Measurements from ENCODE around the gene MAFF.
"Not testable (repeated sequence)": the region's sequence is repeated elsewhere in the genome, so short reads cannot be mapped to it uniquely, and the experiment has no call there.

Gene MAFF

GRCh38 chr22:38201711-38202436 lies at the start of gene MAFF:
TSS of gene MAFF (plus strand) at chr22:38201994. CDS start at chr22:38213854, 11,860 bp downstream.
- peak; percentile 98 for DNase-seq (ENCODE audit: low spot score)

- DNase-seq (ENCODE audit: low spot score): no peak
These were observed 47.8 kb upstream of the MAFF start for GRCh38 chr22:38153821-38154562.

- DNase-seq (ENCODE audit: low spot score): not testable (repeated sequence)
These were observed 47.3 kb upstream of the MAFF start for GRCh38 chr22:38154563-38154915.

- no peak for DNase-seq (ENCODE audit: low spot score)
These were observed 46.1 kb upstream of the MAFF start for GRCh38 chr22:38155703-38156102.

- DNase-seq (ENCODE audit: low spot score): no peak
These were observed 38.6 kb upstream of the MAFF start for GRCh38 chr22:38162881-38163843.

- no peak for DNase-seq (ENCODE audit: low spot score)
These were observed 37.8 kb upstream of the MAFF start for GRCh38 chr22:38163844-38164550.

GRCh38 chr22:38164551-38164918 lies 37.3 kb upstream of the MAFF start:
- DNase-seq (ENCODE audit: low spot score): no peak

- no peak for DNase-seq (ENCODE audit: low spot score)
These were observed 35.7 kb upstream of the MAFF start for GRCh38 chr22:38165922-38166593.

- DNase-seq (ENCODE audit: low spot score): no peak
These were observed 33.8 kb upstream of the MAFF start for GRCh38 chr22:38167988-38168407.

- no peak for DNase-seq (ENCODE audit: low spot score)
These were observed 32.7 kb upstream of the MAFF start for GRCh38 chr22:38169116-38169515.

GRCh38 chr22:38170469-38170868 lies 31.3 kb upstream of the MAFF start:
- no peak for DNase-seq (ENCODE audit: low spot score)

- DNase-seq (ENCODE audit: low spot score): no peak
These were observed 29.6 kb upstream of the MAFF start for GRCh38 chr22:38171927-38172831.

- DNase-seq (ENCODE audit: low spot score): no peak
These were observed 28.8 kb upstream of the MAFF start for GRCh38 chr22:38172832-38173640.

GRCh38 chr22:38173641-38173906 lies 28.2 kb upstream of the MAFF start:
- DNase-seq (ENCODE audit: low spot score): no peak

GRCh38 chr22:38174626-38175025 lies 27.2 kb upstream of the MAFF start:
- DNase-seq (ENCODE audit: low spot score): no peak

- DNase-seq (ENCODE audit: low spot score): no peak
These were observed 26.3 kb upstream of the MAFF start for GRCh38 chr22:38175206-38176118.

GRCh38 chr22:38176170-38176741 lies 25.5 kb upstream of the MAFF start:
- peak; percentile 43 for DNase-seq (ENCODE audit: low spot score)

- DNase-seq (ENCODE audit: low spot score): no peak
These were observed 24.8 kb upstream of the MAFF start for GRCh38 chr22:38177044-38177443.
